ENCODE measurements around the gene GSTCD.
"Not testable (repeated sequence)": the region's sequence is repeated elsewhere in the genome, so short reads cannot be mapped to it uniquely, and the experiment has no call there.

Gene GSTCD

DNA sequence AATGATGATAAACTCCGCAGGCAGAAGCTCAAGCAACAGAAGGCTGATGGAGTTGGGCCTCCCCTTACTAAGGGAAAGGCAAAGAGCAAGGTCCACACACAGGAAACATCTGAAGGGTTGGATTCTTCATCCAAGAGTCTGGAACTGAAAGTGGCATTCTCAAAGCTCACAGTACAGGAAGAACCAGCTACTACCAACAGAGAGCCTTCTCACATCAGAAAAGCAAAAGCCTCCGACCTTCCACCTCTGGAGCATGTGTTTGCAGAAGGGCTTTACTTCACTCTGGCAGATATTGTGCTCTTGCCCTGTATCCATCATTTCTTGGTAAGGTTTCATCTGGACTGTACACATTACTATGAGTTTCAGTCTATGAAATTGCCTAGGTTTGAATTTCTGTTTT, 10.6 kb downstream of the GSTCD start:
- no peaks in the 10 kb centered on the region for H3K9me3 ChIP-seq (ENCODE audit: control insufficient read depth, low read length)
- peaks cover 14% of the 10 kb centered on the region for H3K79me1 ChIP-seq (replicated peaks; ENCODE audit: low read length, poor library complexity, severe bottlenecking)
- no peak overlapping the region for H2AFZ ChIP-seq (ENCODE audit: low read depth, low read length)
- H4K91ac ChIP-seq (ENCODE audit: low read length), result no peak overlapping the region
- no peak for DNase-seq
- H2BK12ac ChIP-seq (ENCODE audit: low read length in 2 of 2), result no peak overlapping the region
- no peak overlapping the region for H3K27ac ChIP-seq (ENCODE audit: low read length, poor library complexity, severe bottlenecking)
- H4K8ac ChIP-seq (ENCODE audit: low read length), result no peak overlapping the region
- 100% methylated on average over 2 of the region's 2 CpGs for WGBS
- H3K27me3 ChIP-seq (ENCODE audit: control insufficient read depth in 1 of 2, insufficient read depth in 1 of 2, low read length in 2 of 2), result no peaks in the 10 kb centered on the region
- H2BK120ac ChIP-seq (ENCODE audit: low read depth, low read length), result no peak overlapping the region
- no peak overlapping the region for H2AK5ac ChIP-seq (ENCODE audit: low read length, severe bottlenecking)
- no peak overlapping the region for H2BK5ac ChIP-seq (ENCODE audit: low read depth, low read length, poor library complexity, severe bottlenecking)
- no peak overlapping the region for H3K4me2 ChIP-seq (ENCODE audit: low read length, poor library complexity, severe bottlenecking)
- no peak overlapping the region for H3K9ac ChIP-seq (ENCODE audit: low read length)
- no peak overlapping the region for H3K14ac ChIP-seq (ENCODE audit: low read length in 2 of 2)
- peaks cover 3 to 11% of the 10 kb centered on the region in 2 experiments for H3K36me3 ChIP-seq (ENCODE audit: control insufficient read depth in 1 of 2, insufficient read depth in 2 of 2, low read depth in 1 of 2, low read length in 2 of 2)
- H2BK15ac ChIP-seq (ENCODE audit: low read depth, poor library complexity, severe bottlenecking), result no peak overlapping the region
- H3K23ac ChIP-seq (ENCODE audit: low read length in 2 of 2), result no peak overlapping the region
- no peak overlapping the region for H3K4me3 ChIP-seq (ENCODE audit: insufficient read depth in 1 of 2, low read depth in 1 of 2, low read length in 2 of 2)
- no peaks in the 10 kb centered on the region for H3K4me1 ChIP-seq (ENCODE audit: control insufficient read depth, insufficient read depth, low read depth, low read length)
- no peak overlapping the region for H3K18ac ChIP-seq (ENCODE audit: low read depth in 1 of 2, low read length in 2 of 2)
- H3K4ac ChIP-seq (ENCODE audit: low read depth in 1 of 2, low read length in 2 of 2), result no peak overlapping the region

DNA sequence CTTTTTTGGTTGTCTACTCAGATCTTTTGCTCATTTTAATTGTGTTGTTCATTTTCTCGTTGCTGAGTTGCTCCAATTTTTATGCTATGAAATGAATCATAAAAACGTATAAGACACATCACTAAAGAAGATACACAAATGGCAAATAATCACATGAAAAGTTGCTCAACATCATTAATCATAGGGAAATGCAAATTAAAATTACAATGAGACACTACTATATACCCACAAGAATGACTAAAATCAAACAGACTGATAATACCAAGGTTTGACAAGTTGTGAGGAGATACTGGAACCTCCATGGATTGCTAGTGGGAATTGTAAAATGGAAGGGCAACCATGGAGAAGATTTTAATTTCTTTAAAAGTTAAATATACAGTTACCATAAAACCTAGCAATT, 17.0 kb downstream of the GSTCD start:
- no peak overlapping the region for H3K9ac ChIP-seq (ENCODE audit: low read length)
- H3K14ac ChIP-seq (ENCODE audit: low read length in 2 of 2), result no peak overlapping the region
- no peak overlapping the region for H3K4me2 ChIP-seq (ENCODE audit: low read length, poor library complexity, severe bottlenecking)
- no peak overlapping the region for H2BK5ac ChIP-seq (ENCODE audit: low read depth, low read length, poor library complexity, severe bottlenecking)
- H2BK15ac ChIP-seq (ENCODE audit: low read depth, poor library complexity, severe bottlenecking), result no peak overlapping the region
- H3K79me1 ChIP-seq (replicated peaks; ENCODE audit: low read length, poor library complexity, severe bottlenecking), result no peaks in the 10 kb centered on the region
- H3K23ac ChIP-seq (ENCODE audit: low read length in 2 of 2), result no peak overlapping the region
- no peak for DNase-seq
- 100% methylated on average over 1 of the region's 2 CpGs for WGBS
- no peak overlapping the region for H4K8ac ChIP-seq (ENCODE audit: low read length)
- no peak overlapping the region for H2BK120ac ChIP-seq (ENCODE audit: low read depth, low read length)
- H3K27me3 ChIP-seq (ENCODE audit: control insufficient read depth in 1 of 2, insufficient read depth in 1 of 2, low read length in 2 of 2), result no peaks in the 10 kb centered on the region
- H3K36me3 ChIP-seq (ENCODE audit: control insufficient read depth in 1 of 2, insufficient read depth in 2 of 2, low read depth in 1 of 2, low read length in 2 of 2), result peaks cover 0 to 16% of the 10 kb centered on the region in 2 experiments
- no peak overlapping the region for H2BK12ac ChIP-seq (ENCODE audit: low read length in 2 of 2)
- no peak overlapping the region for H3K27ac ChIP-seq (ENCODE audit: low read length, poor library complexity, severe bottlenecking)
- H3K9me3 ChIP-seq (ENCODE audit: control insufficient read depth, low read length), result peaks cover 4% of the 10 kb centered on the region
- no peak overlapping the region for H3K4ac ChIP-seq (ENCODE audit: low read depth in 1 of 2, low read length in 2 of 2)
- H2AK5ac ChIP-seq (ENCODE audit: low read length, severe bottlenecking), result no peak overlapping the region
- H2AFZ ChIP-seq (ENCODE audit: low read depth, low read length), result no peak overlapping the region
- H3K4me3 ChIP-seq (ENCODE audit: insufficient read depth in 1 of 2, low read depth in 1 of 2, low read length in 2 of 2), result no peak overlapping the region
- no peak overlapping the region for H3K18ac ChIP-seq (ENCODE audit: low read depth in 1 of 2, low read length in 2 of 2)
- no peaks in the 10 kb centered on the region for H3K4me1 ChIP-seq (ENCODE audit: control insufficient read depth, insufficient read depth, low read depth, low read length)
- H4K91ac ChIP-seq (ENCODE audit: low read length), result no peak overlapping the region

DNA sequence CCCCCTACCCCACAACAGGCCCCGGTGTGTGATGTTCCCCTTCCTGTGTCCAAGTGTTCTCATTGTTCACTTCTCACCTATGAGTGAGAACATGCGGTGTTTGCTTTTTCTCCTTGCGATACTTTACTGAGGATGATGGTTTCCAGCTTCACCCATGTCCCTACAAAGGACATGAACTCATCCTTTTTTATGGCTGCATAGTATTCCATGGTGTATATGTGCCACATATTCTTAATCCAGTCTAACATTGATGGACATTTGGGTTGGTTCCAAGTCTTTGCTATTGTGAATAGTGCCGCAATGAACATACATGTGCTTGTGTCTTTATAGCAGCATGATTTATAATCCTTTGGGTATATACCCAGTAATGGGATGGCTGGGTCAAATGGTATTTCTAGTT, 21.3 kb downstream of the GSTCD start:
- not testable (repeated sequence) for H3K18ac ChIP-seq (ENCODE audit: low read depth in 1 of 2, low read length in 2 of 2); H3K23ac ChIP-seq (ENCODE audit: low read length in 2 of 2); H4K91ac ChIP-seq (ENCODE audit: low read length); H3K79me1 ChIP-seq (replicated peaks; ENCODE audit: low read length, poor library complexity, severe bottlenecking); H2BK5ac ChIP-seq (ENCODE audit: low read depth, low read length, poor library complexity, severe bottlenecking); H2BK15ac ChIP-seq (ENCODE audit: low read depth, poor library complexity, severe bottlenecking); H2AFZ ChIP-seq (ENCODE audit: low read depth, low read length); H3K27me3 ChIP-seq (ENCODE audit: control insufficient read depth in 1 of 2, insufficient read depth in 1 of 2, low read length in 2 of 2); DNase-seq; H3K4me2 ChIP-seq (ENCODE audit: low read length, poor library complexity, severe bottlenecking); H3K4ac ChIP-seq (ENCODE audit: low read depth in 1 of 2, low read length in 2 of 2); H2AK5ac ChIP-seq (ENCODE audit: low read length, severe bottlenecking); H3K4me3 ChIP-seq (ENCODE audit: insufficient read depth in 1 of 2, low read depth in 1 of 2, low read length in 2 of 2); H4K8ac ChIP-seq (ENCODE audit: low read length); H3K9me3 ChIP-seq (ENCODE audit: control insufficient read depth, low read length); H2BK12ac ChIP-seq (ENCODE audit: low read length in 2 of 2); H3K4me1 ChIP-seq (ENCODE audit: control insufficient read depth, insufficient read depth, low read depth, low read length); H2BK120ac ChIP-seq (ENCODE audit: low read depth, low read length); H3K14ac ChIP-seq (ENCODE audit: low read length in 2 of 2); H3K9ac ChIP-seq (ENCODE audit: low read length); H3K27ac ChIP-seq (ENCODE audit: low read length, poor library complexity, severe bottlenecking)
- 96% methylated on average over 3 of the region's 4 CpGs for WGBS
- H3K36me3 ChIP-seq (ENCODE audit: control insufficient read depth in 1 of 2, insufficient read depth in 2 of 2, low read depth in 1 of 2, low read length in 2 of 2), result peaks cover 2 to 11% of the 10 kb centered on the region in 2 experiments

DNA sequence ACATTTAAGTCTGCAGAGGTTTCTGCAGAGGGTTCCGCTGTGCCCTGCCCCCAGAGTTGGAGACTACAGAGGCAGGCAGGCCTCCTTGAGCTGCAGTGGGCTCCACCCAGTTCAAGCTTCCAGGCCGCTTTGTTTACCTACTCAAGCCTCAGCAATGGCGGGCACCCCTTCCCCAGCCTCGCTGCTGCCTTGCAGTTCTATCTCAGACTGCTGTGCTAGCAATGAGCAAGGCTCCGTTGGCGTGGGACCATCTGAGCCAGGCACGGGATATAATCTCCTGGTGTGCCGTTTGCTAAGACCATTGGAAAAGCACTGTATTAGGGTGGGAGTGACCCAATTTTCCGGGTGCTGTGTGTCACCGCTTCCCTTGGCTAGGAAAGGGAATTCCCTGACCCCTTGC, 26.6 kb downstream of the GSTCD start:
- H3K4me2 ChIP-seq (ENCODE audit: low read length, poor library complexity, severe bottlenecking); H3K18ac ChIP-seq (ENCODE audit: low read depth in 1 of 2, low read length in 2 of 2); H3K23ac ChIP-seq (ENCODE audit: low read length in 2 of 2); H4K91ac ChIP-seq (ENCODE audit: low read length); H2BK15ac ChIP-seq (ENCODE audit: low read depth, poor library complexity, severe bottlenecking); H3K4me1 ChIP-seq (ENCODE audit: control insufficient read depth, insufficient read depth, low read depth, low read length); H3K14ac ChIP-seq (ENCODE audit: low read length in 2 of 2); H3K4me3 ChIP-seq (ENCODE audit: insufficient read depth in 1 of 2, low read depth in 1 of 2, low read length in 2 of 2); H3K9ac ChIP-seq (ENCODE audit: low read length); H2AFZ ChIP-seq (ENCODE audit: low read depth, low read length); H3K27me3 ChIP-seq (ENCODE audit: control insufficient read depth in 1 of 2, insufficient read depth in 1 of 2, low read length in 2 of 2); H3K4ac ChIP-seq (ENCODE audit: low read depth in 1 of 2, low read length in 2 of 2); H2BK120ac ChIP-seq (ENCODE audit: low read depth, low read length); H2BK12ac ChIP-seq (ENCODE audit: low read length in 2 of 2); H3K27ac ChIP-seq (ENCODE audit: low read length, poor library complexity, severe bottlenecking); H4K8ac ChIP-seq (ENCODE audit: low read length); H2BK5ac ChIP-seq (ENCODE audit: low read depth, low read length, poor library complexity, severe bottlenecking); H2AK5ac ChIP-seq (ENCODE audit: low read length, severe bottlenecking); DNase-seq: not testable (repeated sequence)
- peaks cover 4 to 16% of the 10 kb centered on the region in 2 experiments for H3K36me3 ChIP-seq (ENCODE audit: control insufficient read depth in 1 of 2, insufficient read depth in 2 of 2, low read depth in 1 of 2, low read length in 2 of 2)
- 97% methylated on average over 10 of the region's 10 CpGs for WGBS
- H3K79me1 ChIP-seq (replicated peaks; ENCODE audit: low read length, poor library complexity, severe bottlenecking), result peaks cover 11% of the 10 kb centered on the region
- H3K9me3 ChIP-seq (ENCODE audit: control insufficient read depth, low read length), result peaks cover 23% of the 10 kb centered on the region

Measured in mesenchymal stem cell (in vitro differentiated cells and primary cell).